Measurements from ENCODE around the gene GAS1.

GAS1 gene

GRCh38 chr9:86975606-86976005 is 28.3 kb upstream of the GAS1 start:
- Mint-ChIP-seq H3K4me1 (ENCODE audit: low read depth) (no peaks in the 10 kb centered on the region), H3K4me3 (no peak overlapping the region), H3K27me3 (peaks cover 2% of the 10 kb centered on the region), H3K9me3 (no peaks in the 10 kb centered on the region), H3K27ac (no peak overlapping the region), H3K36me3 (ENCODE audit: low read depth) (no peaks in the 10 kb centered on the region)
- intact Hi-C loops (cut with micrococcal nuclease): no loop called here

- Mint-ChIP-seq H3K27me3 (peaks cover 2% of the 10 kb centered on the region), H3K4me1 (ENCODE audit: low read depth) (no peaks in the 10 kb centered on the region), H3K9me3 (no peaks in the 10 kb centered on the region), H3K4me3 (no peak overlapping the region), H3K27ac (no peak overlapping the region), H3K36me3 (ENCODE audit: low read depth) (no peaks in the 10 kb centered on the region)
- intact Hi-C loops (cut with micrococcal nuclease): no loop called here
Measured at GRCh38 chr9:86975036-86975435, 27.7 kb upstream of the GAS1 start.

- intact Hi-C loops (cut with micrococcal nuclease): no loop called here
- H3K36me3 Mint-ChIP-seq (ENCODE audit: low read depth): no peaks in the 10 kb centered on the region
- no peaks in the 10 kb centered on the region for H3K4me1 Mint-ChIP-seq (ENCODE audit: low read depth)
- H3K4me3 Mint-ChIP-seq: no peak overlapping the region
- no peak overlapping the region for H3K27ac Mint-ChIP-seq
- H3K9me3 Mint-ChIP-seq: no peaks in the 10 kb centered on the region
- peaks cover 2% of the 10 kb centered on the region for H3K27me3 Mint-ChIP-seq
Measured at GRCh38 chr9:86974421-86974820, 27.1 kb upstream of the GAS1 start.

- Mint-ChIP-seq H3K36me3 (ENCODE audit: low read depth) (no peaks in the 10 kb centered on the region), H3K9me3 (no peaks in the 10 kb centered on the region), H3K4me1 (ENCODE audit: low read depth) (no peaks in the 10 kb centered on the region), H3K4me3 (no peak overlapping the region), H3K27ac (no peak overlapping the region), H3K27me3 (peaks cover 1% of the 10 kb centered on the region)
- intact Hi-C loops (cut with micrococcal nuclease): no loop called here
Measured at GRCh38 chr9:86971742-86972141, 24.4 kb upstream of the GAS1 start.

DNA sequence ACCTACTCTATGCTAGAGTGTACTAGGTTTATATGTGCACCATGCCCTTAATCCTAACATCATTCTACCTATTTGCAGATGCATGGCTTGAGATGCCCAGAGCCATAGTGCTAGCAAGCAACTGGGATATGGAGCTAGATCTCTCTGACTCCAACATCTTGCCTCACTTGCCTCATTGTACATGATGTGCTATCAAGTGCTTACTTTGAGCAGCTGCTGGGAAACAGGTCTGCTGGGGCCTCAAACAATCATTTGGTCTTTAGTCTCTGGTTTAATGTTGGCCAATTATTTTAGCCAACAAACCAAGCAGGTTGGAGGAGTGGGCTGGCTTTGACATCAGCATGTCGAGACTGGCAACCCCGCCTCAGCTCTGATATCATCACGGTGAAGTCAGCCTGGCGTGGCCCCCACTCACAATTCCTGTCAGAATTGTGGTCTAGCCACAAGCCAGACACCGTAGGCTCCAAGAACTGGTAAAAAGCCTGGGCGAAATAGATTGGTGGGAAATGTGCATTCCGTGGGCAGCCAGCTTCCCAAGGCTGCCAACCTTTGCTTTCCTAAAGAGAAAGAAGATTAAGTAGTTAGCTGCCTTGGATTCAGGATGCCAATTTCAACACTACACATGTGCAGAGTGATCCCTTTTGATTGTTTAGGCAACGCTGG is 21.1 kb upstream of the GAS1 start:
- no peaks in the 10 kb centered on the region for H3K4me1 Mint-ChIP-seq (ENCODE audit: low read depth)
- no peaks in the 10 kb centered on the region for H3K36me3 Mint-ChIP-seq (ENCODE audit: low read depth)
- H3K27ac Mint-ChIP-seq: no peak overlapping the region
- intact Hi-C loops (cut with micrococcal nuclease): no loop called here
- H3K27me3 Mint-ChIP-seq: peaks cover 1% of the 10 kb centered on the region
- H3K4me3 Mint-ChIP-seq: no peak overlapping the region
- no peaks in the 10 kb centered on the region for H3K9me3 Mint-ChIP-seq

- intact Hi-C loops (cut with micrococcal nuclease): no loop called here
- H3K27ac Mint-ChIP-seq: no peak overlapping the region
- H3K4me1 Mint-ChIP-seq (ENCODE audit: low read depth): no peaks in the 10 kb centered on the region
- no peaks in the 10 kb centered on the region for H3K9me3 Mint-ChIP-seq
- H3K4me3 Mint-ChIP-seq: no peak overlapping the region
- H3K36me3 Mint-ChIP-seq (ENCODE audit: low read depth): no peaks in the 10 kb centered on the region
- peaks cover 1% of the 10 kb centered on the region for H3K27me3 Mint-ChIP-seq
Measured at GRCh38 chr9:86966852-86967511, 19.7 kb upstream of the GAS1 start.

- Mint-ChIP-seq H3K27me3 (peaks cover 2% of the 10 kb centered on the region), H3K9me3 (no peaks in the 10 kb centered on the region), H3K4me3 (no peak overlapping the region), H3K36me3 (ENCODE audit: low read depth) (no peaks in the 10 kb centered on the region), H3K27ac (no peak overlapping the region), H3K4me1 (ENCODE audit: low read depth) (no peaks in the 10 kb centered on the region)
- intact Hi-C loops (cut with micrococcal nuclease): no loop called here
Measured at GRCh38 chr9:86965636-86966395, 18.5 kb upstream of the GAS1 start.

GRCh38 chr9:86962692-86963091 is 15.4 kb upstream of the GAS1 start:
- intact Hi-C loops (cut with micrococcal nuclease): no loop called here
- H3K27me3 Mint-ChIP-seq: peaks cover 6% of the 10 kb centered on the region
- no peaks in the 10 kb centered on the region for H3K9me3 Mint-ChIP-seq
- H3K4me3 Mint-ChIP-seq: no peak overlapping the region
- no peaks in the 10 kb centered on the region for H3K36me3 Mint-ChIP-seq (ENCODE audit: low read depth)
- H3K4me1 Mint-ChIP-seq (ENCODE audit: low read depth): no peaks in the 10 kb centered on the region
- H3K27ac Mint-ChIP-seq: no peak overlapping the region

DNA sequence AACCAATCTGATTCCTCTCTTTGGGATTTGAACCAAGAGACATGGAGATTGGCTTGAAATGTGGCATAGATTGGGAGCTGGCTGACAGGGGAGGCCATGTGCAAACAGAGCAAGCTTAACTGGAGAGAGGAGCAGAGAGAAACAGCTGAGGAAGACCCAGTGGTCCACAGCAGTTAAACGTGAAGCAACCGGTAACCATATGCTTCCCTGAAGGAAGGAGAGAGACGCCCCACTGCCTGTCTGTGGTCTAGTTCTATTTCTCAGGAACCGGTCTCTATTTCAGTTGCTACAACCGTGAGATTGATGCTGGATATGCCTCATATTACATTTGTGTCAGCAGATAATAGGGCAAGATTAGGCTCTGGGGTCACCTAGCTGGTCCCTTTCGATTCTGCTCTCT is 13.6 kb upstream of the GAS1 start:
- Mint-ChIP-seq H3K4me3 (no peak overlapping the region), H3K9me3 (no peaks in the 10 kb centered on the region), H3K4me1 (ENCODE audit: low read depth) (no peaks in the 10 kb centered on the region), H3K36me3 (ENCODE audit: low read depth) (no peaks in the 10 kb centered on the region), H3K27me3 (peaks cover 8% of the 10 kb centered on the region), H3K27ac (no peak overlapping the region)
- intact Hi-C loops (cut with micrococcal nuclease): no loop called here

DNA sequence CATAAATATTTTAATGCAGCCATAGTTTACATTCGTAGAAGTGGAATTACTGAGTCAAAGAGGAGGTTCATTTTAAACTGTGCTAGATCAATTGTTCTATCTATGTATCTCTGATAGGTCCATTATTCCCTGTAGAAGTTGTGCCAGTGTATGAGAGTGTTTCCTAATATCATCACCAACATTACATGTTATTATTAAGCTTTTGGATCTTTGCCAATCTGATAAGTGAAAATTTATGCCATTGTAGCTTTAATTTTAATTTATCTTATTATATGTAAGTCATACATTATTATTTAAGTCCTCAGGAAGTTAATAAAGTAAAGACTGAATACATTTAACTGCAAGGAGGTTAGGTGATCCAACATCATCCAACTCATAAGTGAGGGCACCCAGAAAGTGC is 10.9 kb upstream of the GAS1 start:
- H3K4me3 Mint-ChIP-seq: no peak overlapping the region
- peaks cover 12% of the 10 kb centered on the region for H3K27me3 Mint-ChIP-seq
- H3K27ac Mint-ChIP-seq: no peak overlapping the region
- H3K9me3 Mint-ChIP-seq: no peaks in the 10 kb centered on the region
- no peaks in the 10 kb centered on the region for H3K4me1 Mint-ChIP-seq (ENCODE audit: low read depth)
- intact Hi-C loops (cut with micrococcal nuclease): no loop called here
- H3K36me3 Mint-ChIP-seq (ENCODE audit: low read depth): no peaks in the 10 kb centered on the region

GRCh38 chr9:86955561-86955960 is 8.3 kb upstream of the GAS1 start:
- no peak overlapping the region for H3K27ac Mint-ChIP-seq
- H3K4me3 Mint-ChIP-seq: no peak overlapping the region
- no peaks in the 10 kb centered on the region for H3K4me1 Mint-ChIP-seq (ENCODE audit: low read depth)
- peaks cover 15% of the 10 kb centered on the region for H3K9me3 Mint-ChIP-seq
- H3K36me3 Mint-ChIP-seq (ENCODE audit: low read depth): no peaks in the 10 kb centered on the region
- intact Hi-C loops (cut with micrococcal nuclease): no loop called here
- peaks cover 22% of the 10 kb centered on the region for H3K27me3 Mint-ChIP-seq

DNA sequence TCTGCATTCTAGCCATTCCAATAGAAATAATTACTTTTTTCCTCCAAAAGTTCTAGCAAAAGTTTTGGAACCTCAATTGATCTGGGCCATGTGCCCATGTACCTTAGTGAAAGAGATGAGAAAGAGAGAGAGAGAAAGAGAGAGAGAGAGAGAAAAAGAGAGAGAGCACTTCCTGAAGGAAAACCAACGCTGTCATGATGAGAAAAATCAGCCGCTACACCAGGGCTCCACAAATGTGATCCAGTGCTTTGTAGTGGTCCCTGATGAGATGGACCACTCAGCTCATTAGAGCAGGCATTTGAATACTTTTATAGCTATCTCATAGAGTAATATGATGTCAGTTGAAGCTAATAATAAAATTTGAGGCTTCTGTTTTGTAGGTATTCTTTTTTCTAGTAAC is 7.7 kb upstream of the GAS1 start:
- Mint-ChIP-seq H3K4me1 (ENCODE audit: low read depth) (no peaks in the 10 kb centered on the region), H3K36me3 (ENCODE audit: low read depth) (no peaks in the 10 kb centered on the region), H3K4me3 (no peak overlapping the region)

DNA sequence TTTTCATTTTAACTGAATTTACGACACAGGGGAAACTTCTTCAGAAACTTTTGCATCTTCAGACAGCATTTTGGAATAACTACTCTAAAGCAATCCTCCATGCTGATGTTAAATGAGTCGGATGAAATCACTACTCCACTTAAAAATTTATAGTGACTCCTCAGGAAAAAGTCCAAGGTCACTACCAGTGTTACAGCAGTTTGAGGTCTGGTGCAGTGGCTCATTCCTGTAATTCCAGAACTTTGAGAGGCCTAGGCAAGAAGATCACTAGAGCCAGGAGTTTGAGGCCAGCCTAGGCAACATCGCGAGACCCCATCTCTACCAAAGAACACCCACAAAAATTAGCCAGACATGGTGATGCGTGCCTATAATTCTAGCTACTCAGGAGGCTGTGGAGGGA is 5.9 kb upstream of the GAS1 start:
- Mint-ChIP-seq H3K36me3 (ENCODE audit: low read depth) (no peaks in the 10 kb centered on the region), H3K27ac (no peak overlapping the region), H3K4me3 (no peak overlapping the region), H3K27me3 (peaks cover 30% of the 10 kb centered on the region), H3K4me1 (ENCODE audit: low read depth) (peaks cover 10% of the 10 kb centered on the region), H3K9me3 (peaks cover 15% of the 10 kb centered on the region)
- intact Hi-C loops (cut with micrococcal nuclease): no loop called here

More for the DNA sequence above, 7.7 kb upstream of the GAS1 start:
- Mint-ChIP-seq H3K9me3 (peaks cover 15% of the 10 kb centered on the region), H3K27ac (no peak overlapping the region), H3K27me3 (peaks cover 21% of the 10 kb centered on the region)
- intact Hi-C loops (cut with micrococcal nuclease): no loop called here

DNA sequence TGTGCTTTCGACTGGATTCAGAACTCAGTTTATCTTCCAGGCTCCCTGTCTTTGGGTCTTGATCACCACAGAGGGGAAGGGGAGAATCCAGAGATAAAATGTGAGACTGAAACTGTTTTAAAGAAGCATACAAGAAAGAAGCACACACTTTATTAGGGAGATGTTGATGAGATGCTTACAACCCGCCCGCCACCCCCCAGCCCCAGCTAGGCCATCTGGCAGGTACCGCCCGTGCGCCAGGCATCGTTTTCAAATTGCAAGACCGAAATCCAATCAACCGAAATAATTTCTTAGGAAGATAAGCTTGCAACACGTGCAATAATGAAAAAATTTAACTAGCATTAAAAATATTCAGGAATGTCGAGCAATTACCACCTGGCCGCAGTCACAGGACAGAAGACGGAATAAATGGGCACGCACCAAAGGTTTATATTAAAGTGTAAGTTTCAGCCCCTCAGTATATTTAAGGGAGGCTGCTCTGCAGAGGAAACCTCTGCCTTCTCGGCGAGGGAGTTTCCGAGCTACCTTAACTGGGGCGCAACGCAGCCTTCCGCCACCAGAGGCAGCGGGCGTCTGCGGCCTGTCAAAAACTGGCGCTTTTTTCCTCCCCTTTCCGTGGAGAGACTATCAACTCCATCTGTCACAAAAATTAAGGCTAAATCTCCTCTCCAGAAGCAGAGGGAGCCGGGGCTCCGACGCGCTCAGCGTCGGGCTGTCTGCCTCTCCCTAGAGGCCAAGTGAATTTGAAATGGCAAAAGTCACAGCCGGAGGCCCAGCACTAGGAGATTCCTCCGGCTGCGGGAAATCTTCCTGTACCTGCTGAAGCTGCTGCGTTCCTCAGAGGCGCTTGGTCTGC is 996 bp upstream of the GAS1 start:
- Mint-ChIP-seq H3K27me3 (peaks cover 48% of the 10 kb centered on the region), H3K4me3 (peak overlapping the region; percentile 77), H3K36me3 (ENCODE audit: low read depth) (no peaks in the 10 kb centered on the region), H3K27ac (no peak overlapping the region), H3K4me1 (ENCODE audit: low read depth) (peaks cover 24% of the 10 kb centered on the region), H3K9me3 (peaks cover 15% of the 10 kb centered on the region)
- intact Hi-C loops (cut with micrococcal nuclease): loop anchor here (10.0 kb wide), 1 partner anchor 376 kb away; no protein-coding TSS in a partner anchor
